ENCODE measurements around the gene CAPN13.

- TF ChIP-seq POLR2AphosphoS5 (IDR thresholded peaks at IDR 0.05) (no peak), CTCF (IDR thresholded peaks at IDR 0.05) (no peak), EP300 (IDR thresholded peaks at IDR 0.05) (no peak)
Measured at GRCh38 chr2:30732876-30733275, 74.4 kb downstream of the CAPN13 start.

All from esophagus muscularis mucosa (tissue), 4 donors.